Keratinocyte (primary cell): ENCODE data around the gene AK8. TPM values are rescaled to one million over a fixed set of nuclear protein-coding genes. Genes with fewer than 3 reads are reported as not detected.

Experiments
- DNase-seq: peaks from one replicate; pipeline ENCODE4 v3.0.0-alpha.2; 2011; ENCODE audit warnings: low read depth, missing footprints, low spot score
- FAIRE-seq: peaks from 2 replicates; lab custom pipeline; 2011; peaks lifted over from hg19 to GRCh38; lab: Jason Lieb, UNC
- H2AFZ ChIP-seq: 2 replicates; pipeline ENCODE4 v1.6.0; 2012; ENCODE audit warnings: low read length, control low read depth, inconsistent platforms; ENCODE audit not compliant: control insufficient read depth
- H3K27ac ChIP-seq: 2 replicates; pipeline ENCODE4 v1.5.1; 2011; ENCODE audit warnings: low read length; ENCODE audit not compliant: control insufficient read depth, insufficient read depth
- H3K27me3 ChIP-seq: 3 replicates; pipeline ENCODE4 v1.6.0; 2011; ENCODE audit warnings: low read length; ENCODE audit not compliant: control insufficient read depth, insufficient read depth; ENCODE audit errors: extremely low read depth
- H3K36me3 ChIP-seq, 2 experiments: 2 replicates in 1 of 2; 3 replicates in 1 of 2; pipeline ENCODE4 v1.5.1; 2011; ENCODE audit warnings: low read length in 2 of 2, mild to moderate bottlenecking in 1 of 2; ENCODE audit not compliant: control insufficient read depth in 2 of 2, insufficient read depth in 2 of 2; ENCODE audit errors: extremely low read depth in 1 of 2
- H3K4me1 ChIP-seq: 3 replicates; pipeline ENCODE4 v1.5.1; 2011; ENCODE audit warnings: low read length; ENCODE audit not compliant: control insufficient read depth, insufficient read depth; ENCODE audit errors: extremely low read depth
- H3K4me2 ChIP-seq: 3 replicates; pipeline ENCODE4 v1.6.0; 2011; ENCODE audit warnings: low read depth, low read length; ENCODE audit not compliant: control insufficient read depth, insufficient read depth; ENCODE audit errors: extremely low read depth
- H3K4me3 ChIP-seq, 3 experiments: fragments of 200-600 bp in 1 of 3; sonication (generic) in 1 of 3; 2 replicates in 2 of 3; 3 replicates in 1 of 3; pipeline ENCODE4 v1.5.1; 2011 to 2016; ENCODE audit warnings: low read length in 3 of 3, mild to moderate bottlenecking in 3 of 3, control low read depth in 2 of 3, inconsistent platforms in 1 of 3, low read depth in 1 of 3, mixed read lengths in 1 of 3, mixed run types in 1 of 3, moderate library complexity in 1 of 3; ENCODE audit not compliant: control insufficient read depth in 2 of 3, insufficient read depth in 2 of 3; ENCODE audit errors: extremely low read depth in 1 of 3
- H3K79me2 ChIP-seq: 2 replicates; pipeline ENCODE4 v1.6.0; 2012; ENCODE audit warnings: low read length; ENCODE audit not compliant: control insufficient read depth, insufficient read depth
- H3K9ac ChIP-seq: 3 replicates; pipeline ENCODE4 v1.6.0; 2011; ENCODE audit warnings: low read length; ENCODE audit not compliant: control insufficient read depth, insufficient read depth; ENCODE audit errors: extremely low read depth
- H3K9me1 ChIP-seq: 3 replicates; pipeline ENCODE4 v1.6.0; 2011; ENCODE audit warnings: low read length; ENCODE audit not compliant: control insufficient read depth, insufficient read depth; ENCODE audit errors: extremely low read depth
- H3K9me3 ChIP-seq: 2 replicates; pipeline ENCODE4 v1.5.1; 2012; ENCODE audit warnings: low read depth, low read length; ENCODE audit not compliant: control insufficient read depth
- H4K20me1 ChIP-seq: 3 replicates; pipeline ENCODE4 v1.6.0; 2011; ENCODE audit warnings: low read length; ENCODE audit not compliant: control insufficient read depth, insufficient read depth; ENCODE audit errors: extremely low read depth
- CTCF ChIP-seq, 3 experiments: IDR thresholded peaks in 1 of 3; conservative IDR thresholded peaks in 1 of 3; optimal IDR thresholded peaks in 1 of 3; 2 replicates in 2 of 3; 3 replicates in 1 of 3; pipeline versions ENCODE3 to v1.5.1; 2011; ENCODE audit warnings: low read length in 3 of 3, mild to moderate bottlenecking in 3 of 3, moderate library complexity in 2 of 3, control low read depth in 1 of 3, inconsistent platforms in 1 of 3; ENCODE audit not compliant: insufficient read depth in 2 of 3; ENCODE audit errors: extremely low read depth in 1 of 3
- EZH2 ChIP-seq: IDR thresholded peaks from one replicate; pipeline ENCODE4 v1.6.1; 2012; ENCODE audit warnings: inconsistent platforms, mild to moderate bottlenecking, low read length, moderate library complexity
- dilution Hi-C: fragments of 300-500 bp; cut with MboI; formaldehyde crosslinking; loops from one replicate; pipeline ENCODE4 v1.7.0; 2020; ENCODE audit warnings: low sequenced_read_pairs; ENCODE audit not compliant: extremely low pct_ligation_motif_present
- polyA plus RNA-seq, 5 experiments: library from polyadenylated mRNA; depleted of rRNA in 3 of 5; stranded (reverse) in 3 of 5; stranded (forward) in 1 of 5; unstranded in 1 of 5; fragments of >200 nt; gene quantifications; 1 replicate in 1 of 5; 2 replicates in 3 of 5; 3 replicates in 1 of 5; pipeline versions ENCODE4 v1.2.1 to v1.2.3, GENCODE V29; 2011 to 2012; ENCODE audit warnings: missing spikeins in 2 of 5, low read depth in 1 of 5, low replicate concordance in 1 of 5

Gene AK8
- polyA plus RNA-seq, 1 donor (not counting 4 experiments of a cell fraction or from before 2014, with no cell fraction given) = 0.24 TPM

- H3K9me3 ChIP-seq = no peaks in the 10 kb centered on the region
- H4K20me1 ChIP-seq = no peaks in the 10 kb centered on the region
- H2AFZ ChIP-seq = no peak overlapping the region
- DNase-seq = no peak
- dilution Hi-C loops = no loop called here
- TF ChIP-seq EZH2 (no peak), CTCF (optimal IDR thresholded peaks at IDR 0.05 in 1 of 3, IDR thresholded peaks at IDR 0.05 in 1 of 3, conservative IDR thresholded peaks at IDR 0.05 in 1 of 3; ENCODE audit: extremely low read depth in 1 of 3, insufficient read depth in 2 of 3, low read length in 3 of 3) (no peak)
- peak overlapping the region; percentile 12 for H3K4me2 ChIP-seq
- H3K27me3 ChIP-seq = peaks cover 32% of the 10 kb centered on the region
- no peaks in the 10 kb centered on the region for H3K4me1 ChIP-seq
- no peak for FAIRE-seq
- no peak overlapping the region for H3K4me3 ChIP-seq
- H3K27ac ChIP-seq = no peak overlapping the region
- no peaks in the 10 kb centered on the region for H3K9me1 ChIP-seq
- no peaks in the 10 kb centered on the region for H3K36me3 ChIP-seq
- H3K9ac ChIP-seq = no peak overlapping the region
- H3K79me2 ChIP-seq = no peaks in the 10 kb centered on the region
Measured at GRCh38 chr9:132756214-132756845, 121.8 kb downstream of the AK8 start.

DNA sequence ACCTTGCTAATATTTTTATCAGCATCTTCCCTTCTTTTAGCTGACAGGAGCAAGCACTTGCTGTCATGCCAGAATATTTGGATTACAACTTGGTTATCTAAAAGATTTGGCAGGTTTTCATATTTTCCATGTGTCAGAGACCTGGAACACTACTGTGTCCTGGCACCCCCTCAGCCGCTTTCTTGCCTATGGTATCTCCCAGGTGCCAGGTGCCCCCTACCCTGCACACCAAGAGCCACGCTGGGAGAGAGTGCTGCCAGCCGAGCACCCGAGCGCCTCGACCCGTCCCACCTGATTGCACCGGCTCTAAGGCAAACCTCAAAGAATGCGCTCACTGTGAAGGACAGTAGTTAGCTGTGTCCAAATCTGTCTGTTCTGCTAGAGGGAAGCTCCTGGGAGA is 123.0 kb downstream of the AK8 start:
- dilution Hi-C loops = no loop called here
- no peak overlapping the region for H3K4me3 ChIP-seq
- H3K4me2 ChIP-seq = no peak overlapping the region
- H3K27me3 ChIP-seq = peaks cover 32% of the 10 kb centered on the region
- no peak for FAIRE-seq
- H3K9ac ChIP-seq = no peak overlapping the region
- no peaks in the 10 kb centered on the region for H3K4me1 ChIP-seq
- no peaks in the 10 kb centered on the region for H3K79me2 ChIP-seq
- no peak for DNase-seq
- H3K36me3 ChIP-seq = no peaks in the 10 kb centered on the region
- TF ChIP-seq EZH2 = no peak
- TF ChIP-seq CTCF (optimal IDR thresholded peaks at IDR 0.05 in 1 of 3, IDR thresholded peaks at IDR 0.05 in 1 of 3, conservative IDR thresholded peaks at IDR 0.05 in 1 of 3; ENCODE audit: extremely low read depth in 1 of 3, insufficient read depth in 2 of 3, low read length in 3 of 3) = no peak
- H3K27ac ChIP-seq = no peak overlapping the region
- no peaks in the 10 kb centered on the region for H4K20me1 ChIP-seq
- H3K9me1 ChIP-seq = no peaks in the 10 kb centered on the region
- no peaks in the 10 kb centered on the region for H3K9me3 ChIP-seq
- no peak overlapping the region for H2AFZ ChIP-seq
